Cardiac muscle cell (in vitro differentiated cells and primary cell): ENCODE data around the gene SELENOS. TPM values are rescaled to one million over a fixed set of nuclear protein-coding genes. Genes with fewer than 3 reads are reported as not detected.

Experiments
- DNase-seq, 2 donors: peaks; one replicate each; pipeline versions ENCODE4 v3.0.0 to v3.0.0-alpha.2; 2010 to 2017; ENCODE audit warnings: low read depth in 1 of 2, low spot score in 1 of 2
- H3K27ac ChIP-seq: fragments of 200-600 bp; sonication (generic); 2 replicates; pipeline ENCODE4 v1.5.1; 2016
- H3K27me3 ChIP-seq: fragments of 200-600 bp; sonication (generic); 2 replicates; pipeline ENCODE4 v1.6.0; 2016; ENCODE audit warnings: control low read depth
- H3K36me3 ChIP-seq: fragments of 200-600 bp; sonication (generic); 2 replicates; pipeline ENCODE4 v1.5.1; 2016; ENCODE audit warnings: control low read depth
- H3K4me1 ChIP-seq: fragments of 200-600 bp; sonication (generic); 2 replicates; pipeline ENCODE4 v1.8.1; 2017; ENCODE audit warnings: low read depth, mild to moderate bottlenecking, mixed run types
- H3K4me3 ChIP-seq: fragments of 200-600 bp; sonication (generic); 2 replicates; pipeline ENCODE4 v1.5.1; 2016; ENCODE audit warnings: mild to moderate bottlenecking
- H3K9me3 ChIP-seq: fragments of 200-600 bp; sonication (generic); 2 replicates; pipeline ENCODE4 v1.5.1; 2017; ENCODE audit warnings: low read depth, mild to moderate bottlenecking, control low read depth
- polyA plus RNA-seq: library from polyadenylated mRNA; unstranded; fragments of >200 nt; fragmentation: Nextera tagmentation; extraction: Ambion mirVana; gene quantifications from 2 replicates; pipeline ENCODE4 v1.2.1, GENCODE V29; 2016
- total RNA-seq: library from RNA; depleted of rRNA; stranded (reverse); fragments of >200 nt; gene quantifications from 2 replicates; pipeline ENCODE4 v1.2.3, GENCODE V29; 2016
- TF ChIP-seq, protein P1 (sequence below): IDR thresholded peaks from 2 replicates; pipeline ENCODE4 v1.5.1; 2012; ENCODE audit warnings: low read depth, mild to moderate bottlenecking, low read length

SELENOS gene
- total and polyA plus RNA-seq, 2 experiments from 2014 or later: 48.3 to 103 TPM

DNA sequence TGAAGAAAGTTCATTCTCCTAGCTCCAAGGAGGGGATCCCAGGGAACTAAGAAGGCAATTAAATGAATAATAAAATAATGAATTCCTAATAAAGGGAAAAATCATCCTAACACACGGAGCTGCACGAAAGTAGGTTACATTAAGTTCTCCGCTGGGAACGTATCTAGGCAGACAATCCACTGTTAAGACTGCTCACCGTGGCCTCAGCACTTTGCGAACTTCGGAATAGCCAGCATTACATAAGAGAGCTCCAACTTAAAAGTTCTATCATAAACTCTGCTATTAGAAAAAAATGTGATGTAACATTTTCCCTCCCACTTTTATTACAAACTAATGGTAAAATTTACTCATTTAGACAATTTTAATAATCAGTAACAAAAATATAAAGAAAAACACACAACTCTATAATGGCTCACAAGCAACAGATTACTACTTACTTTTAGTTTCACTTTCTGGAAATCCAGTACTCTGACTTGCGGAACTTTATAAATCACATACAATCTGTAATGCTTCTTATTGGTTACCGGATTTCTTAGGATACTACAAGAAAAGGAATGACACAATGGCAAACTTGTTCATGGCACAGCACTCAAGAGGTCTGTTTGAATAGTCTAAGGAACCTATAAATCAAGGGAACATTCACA is 9.3 kb upstream of the SELENOS start:
- no peaks in the 10 kb centered on the region for H3K27me3 ChIP-seq
- no peaks in the 10 kb centered on the region for H3K4me1 ChIP-seq
- no peak overlapping the region for H3K4me3 ChIP-seq
- no peak for DNase-seq
- H3K9me3 ChIP-seq: no peaks in the 10 kb centered on the region
- H3K27ac ChIP-seq: no peak overlapping the region
- TF ChIP-seq, protein P1, sequence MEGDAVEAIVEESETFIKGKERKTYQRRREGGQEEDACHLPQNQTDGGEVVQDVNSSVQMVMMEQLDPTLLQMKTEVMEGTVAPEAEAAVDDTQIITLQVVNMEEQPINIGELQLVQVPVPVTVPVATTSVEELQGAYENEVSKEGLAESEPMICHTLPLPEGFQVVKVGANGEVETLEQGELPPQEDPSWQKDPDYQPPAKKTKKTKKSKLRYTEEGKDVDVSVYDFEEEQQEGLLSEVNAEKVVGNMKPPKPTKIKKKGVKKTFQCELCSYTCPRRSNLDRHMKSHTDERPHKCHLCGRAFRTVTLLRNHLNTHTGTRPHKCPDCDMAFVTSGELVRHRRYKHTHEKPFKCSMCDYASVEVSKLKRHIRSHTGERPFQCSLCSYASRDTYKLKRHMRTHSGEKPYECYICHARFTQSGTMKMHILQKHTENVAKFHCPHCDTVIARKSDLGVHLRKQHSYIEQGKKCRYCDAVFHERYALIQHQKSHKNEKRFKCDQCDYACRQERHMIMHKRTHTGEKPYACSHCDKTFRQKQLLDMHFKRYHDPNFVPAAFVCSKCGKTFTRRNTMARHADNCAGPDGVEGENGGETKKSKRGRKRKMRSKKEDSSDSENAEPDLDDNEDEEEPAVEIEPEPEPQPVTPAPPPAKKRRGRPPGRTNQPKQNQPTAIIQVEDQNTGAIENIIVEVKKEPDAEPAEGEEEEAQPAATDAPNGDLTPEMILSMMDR: no peak
- H3K36me3 ChIP-seq: peaks cover 62% of the 10 kb centered on the region

DNA sequence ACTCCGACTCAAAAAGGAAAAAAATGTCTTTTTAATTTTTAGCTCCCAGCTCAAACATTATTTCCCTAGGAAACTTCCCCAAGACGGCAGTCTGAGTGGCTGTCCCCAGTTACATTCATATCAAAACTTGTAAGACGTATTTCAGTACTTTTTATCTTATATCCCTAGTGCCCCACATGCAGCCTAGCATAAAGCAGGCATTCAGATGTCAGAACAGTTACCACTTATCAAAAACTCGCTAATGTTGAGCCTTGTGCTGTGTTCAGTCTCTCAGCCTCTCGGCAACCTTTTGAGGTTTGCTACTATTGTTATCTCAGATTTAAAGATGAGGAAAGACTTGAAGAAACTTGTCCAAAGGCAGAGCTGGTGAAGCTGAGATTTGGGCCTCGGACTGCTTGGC is 6.6 kb upstream of the SELENOS start:
- Histone ChIP-seq H3K4me3 (no peak overlapping the region), H3K9me3 (no peaks in the 10 kb centered on the region), H3K27ac (no peak overlapping the region), H3K4me1 (no peaks in the 10 kb centered on the region), H3K36me3 (peaks cover 56% of the 10 kb centered on the region), H3K27me3 (no peaks in the 10 kb centered on the region)
- TF ChIP-seq, protein P1: no peak
- DNase-seq: no peak

DNA sequence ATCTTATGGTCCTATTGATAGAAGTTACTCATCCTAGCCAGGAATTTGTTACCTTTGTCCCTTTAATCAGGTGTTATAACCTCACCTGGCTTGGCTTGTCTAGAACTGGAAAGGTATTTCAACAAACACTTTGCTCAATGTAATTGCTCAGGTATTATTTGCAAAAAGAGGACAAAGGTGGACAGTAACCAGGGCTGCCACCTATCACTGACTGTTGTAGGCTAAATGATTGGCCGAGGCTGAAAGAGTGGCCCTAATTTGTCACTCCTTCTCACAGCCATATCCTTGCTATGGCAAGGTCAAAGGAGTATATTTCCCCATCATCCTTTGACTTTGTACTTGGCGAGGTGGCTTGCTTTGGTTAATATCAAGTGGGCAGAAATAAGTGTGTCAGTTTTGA is 2.7 kb upstream of the SELENOS start:
- TF ChIP-seq, protein P1: no peak
- no peak overlapping the region for H3K4me3 ChIP-seq
- H3K36me3 ChIP-seq: peaks cover 35% of the 10 kb centered on the region
- peaks cover 9% of the 10 kb centered on the region for H3K4me1 ChIP-seq
- no peak for DNase-seq
- H3K9me3 ChIP-seq: no peaks in the 10 kb centered on the region
- H3K27ac ChIP-seq: no peak overlapping the region
- H3K27me3 ChIP-seq: no peaks in the 10 kb centered on the region

DNA sequence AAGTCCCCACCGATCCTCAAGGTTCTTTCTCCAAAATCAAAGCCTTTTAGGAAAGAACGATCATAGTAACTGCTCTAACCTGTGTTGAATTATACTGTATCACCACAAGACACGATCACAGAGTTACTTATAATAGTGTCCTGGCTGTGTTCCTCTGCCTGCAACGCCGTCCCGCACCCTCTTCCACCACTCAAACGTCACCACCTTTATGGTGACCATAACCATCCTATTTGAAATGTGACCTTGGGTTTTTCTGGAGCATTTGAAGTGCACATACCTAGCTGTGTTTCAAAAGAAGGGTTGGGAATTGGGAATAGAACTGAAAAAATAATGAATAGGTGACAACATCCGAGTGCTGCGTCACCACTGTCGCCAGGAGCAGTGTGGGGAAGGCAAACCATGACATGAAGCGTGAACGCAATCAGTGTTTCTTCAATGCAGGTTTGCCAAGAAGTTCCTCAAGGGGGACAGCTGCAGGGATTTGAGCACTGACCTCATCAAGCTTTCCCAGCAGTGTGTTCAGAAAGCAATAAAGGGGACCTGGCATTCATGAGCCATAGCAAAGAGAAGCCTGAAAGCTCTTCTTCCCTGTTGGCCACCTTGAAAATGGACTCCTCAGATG is 769 bp upstream of the SELENOS start:
- peaks cover 19% of the 10 kb centered on the region for H3K4me1 ChIP-seq
- no peaks in the 10 kb centered on the region for H3K27me3 ChIP-seq
- H3K36me3 ChIP-seq: peaks cover 40% of the 10 kb centered on the region
- H3K9me3 ChIP-seq: no peaks in the 10 kb centered on the region
- H3K4me3 ChIP-seq: peak overlapping the region; percentile 89
- DNase-seq: no peak
- no peak overlapping the region for H3K27ac ChIP-seq
- TF ChIP-seq, protein P1: no peak

- peak in 1 of 2 donors; percentile 60 for DNase-seq
- H3K27ac ChIP-seq: peak overlapping the region; percentile 91
- H3K36me3 ChIP-seq: peaks cover 36% of the 10 kb centered on the region
- H3K27me3 ChIP-seq: no peaks in the 10 kb centered on the region
- no peaks in the 10 kb centered on the region for H3K9me3 ChIP-seq
- H3K4me3 ChIP-seq: peak overlapping the region; percentile 89
- TF ChIP-seq, protein P1: peak; percentile 45
- peaks cover 29% of the 10 kb centered on the region for H3K4me1 ChIP-seq
Measured at GRCh38 chr15:101276501-101277037, 716 bp downstream of the SELENOS start.
